Nephron (organoid): ENCODE measurements around the gene UBXN1.

Experiments used
- H3K27ac Mint-ChIP-seq, 3 experiments: 2 replicates each; pipeline ENCODE4 v1.8.0; 2020; ENCODE audit warnings: mixed read lengths in 3 of 3, mild to moderate bottlenecking in 2 of 3, moderate library complexity in 1 of 3
- H3K27me3 Mint-ChIP-seq: 2 replicates; pipeline ENCODE4 v1.8.0; 2021; ENCODE audit warnings: low read depth, mild to moderate bottlenecking, moderate library complexity, mixed read lengths
- H3K36me3 Mint-ChIP-seq: 2 replicates; pipeline ENCODE4 v1.8.0; 2020; ENCODE audit warnings: low read depth, mixed read lengths
- H3K4me1 Mint-ChIP-seq: 2 replicates; pipeline ENCODE4 v1.8.0; 2020; ENCODE audit warnings: mixed read lengths
- H3K4me3 Mint-ChIP-seq, 3 experiments: 2 replicates each; pipeline ENCODE4 v1.8.0; 2020; ENCODE audit warnings: mild to moderate bottlenecking in 3 of 3, mixed read lengths in 3 of 3, moderate library complexity in 2 of 3
- H3K9me3 Mint-ChIP-seq: 2 replicates; pipeline ENCODE4 v1.8.0; 2020; ENCODE audit warnings: mixed read lengths
- TF ChIP-seq, protein P1 (sequence below), 3 experiments: fragments of 200-600 bp; sonication (generic); IDR thresholded peaks; one replicate each; pipeline ENCODE4 v1.5.0; 2021; ENCODE audit warnings: antibody characterized with exemption in 3 of 3; ENCODE audit not compliant: unreplicated experiment in 3 of 3

UBXN1 gene

GRCh38 chr11:62726156-62726914 lies 47.5 kb upstream of the UBXN1 start:
- Mint-ChIP-seq H3K4me1 (peaks cover 44% of the 10 kb centered on the region), H3K27ac (peak overlapping the region; percentile 80 to 100 (median 89)), H3K9me3 (no peaks in the 10 kb centered on the region), H3K27me3 (no peaks in the 10 kb centered on the region), H3K36me3 (peaks cover 39% of the 10 kb centered on the region), H3K4me3 (peak overlapping the region; percentile 87 to 98 (median 91))
- TF ChIP-seq, protein P1, sequence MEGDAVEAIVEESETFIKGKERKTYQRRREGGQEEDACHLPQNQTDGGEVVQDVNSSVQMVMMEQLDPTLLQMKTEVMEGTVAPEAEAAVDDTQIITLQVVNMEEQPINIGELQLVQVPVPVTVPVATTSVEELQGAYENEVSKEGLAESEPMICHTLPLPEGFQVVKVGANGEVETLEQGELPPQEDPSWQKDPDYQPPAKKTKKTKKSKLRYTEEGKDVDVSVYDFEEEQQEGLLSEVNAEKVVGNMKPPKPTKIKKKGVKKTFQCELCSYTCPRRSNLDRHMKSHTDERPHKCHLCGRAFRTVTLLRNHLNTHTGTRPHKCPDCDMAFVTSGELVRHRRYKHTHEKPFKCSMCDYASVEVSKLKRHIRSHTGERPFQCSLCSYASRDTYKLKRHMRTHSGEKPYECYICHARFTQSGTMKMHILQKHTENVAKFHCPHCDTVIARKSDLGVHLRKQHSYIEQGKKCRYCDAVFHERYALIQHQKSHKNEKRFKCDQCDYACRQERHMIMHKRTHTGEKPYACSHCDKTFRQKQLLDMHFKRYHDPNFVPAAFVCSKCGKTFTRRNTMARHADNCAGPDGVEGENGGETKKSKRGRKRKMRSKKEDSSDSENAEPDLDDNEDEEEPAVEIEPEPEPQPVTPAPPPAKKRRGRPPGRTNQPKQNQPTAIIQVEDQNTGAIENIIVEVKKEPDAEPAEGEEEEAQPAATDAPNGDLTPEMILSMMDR (IDR thresholded peaks at IDR 0.05; ENCODE audit: unreplicated experiment in 3 of 3), result no peak

GRCh38 chr11:62725646-62726045 lies 46.8 kb upstream of the UBXN1 start:
- H3K27me3 Mint-ChIP-seq, result no peaks in the 10 kb centered on the region
- H3K4me3 Mint-ChIP-seq, result peak overlapping the region; percentile 87 to 98 (median 91)
- peaks cover 44% of the 10 kb centered on the region for H3K4me1 Mint-ChIP-seq
- no peaks in the 10 kb centered on the region for H3K9me3 Mint-ChIP-seq
- TF ChIP-seq, protein P1 (IDR thresholded peaks at IDR 0.05; ENCODE audit: unreplicated experiment in 3 of 3), result no peak
- H3K36me3 Mint-ChIP-seq, result peaks cover 45% of the 10 kb centered on the region
- peak overlapping the region; percentile 80 to 100 (median 89) for H3K27ac Mint-ChIP-seq

DNA sequence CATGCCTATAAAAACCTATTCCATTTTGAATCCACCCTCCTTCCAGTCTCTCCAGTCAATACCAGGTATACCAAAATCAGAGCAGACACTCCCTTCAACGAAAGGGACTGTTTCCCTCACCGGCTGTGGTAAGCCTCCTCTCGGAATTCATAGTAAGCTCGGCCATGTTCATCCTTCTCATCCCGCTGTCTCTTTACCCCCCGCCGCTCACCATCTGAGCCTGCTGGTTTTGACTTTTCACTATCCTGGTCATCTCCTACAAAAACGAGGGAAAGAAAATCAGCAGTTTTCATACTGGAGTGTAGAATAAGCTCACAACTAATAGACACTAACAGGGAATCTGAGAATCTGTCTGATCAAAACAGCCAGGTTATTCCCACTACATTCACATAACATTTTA lies 45.3 kb upstream of the UBXN1 start:
- no peaks in the 10 kb centered on the region for H3K27me3 Mint-ChIP-seq
- H3K4me3 Mint-ChIP-seq, result peak overlapping the region; percentile 87 to 98 (median 91)
- peaks cover 58% of the 10 kb centered on the region for H3K36me3 Mint-ChIP-seq
- H3K27ac Mint-ChIP-seq, result peak overlapping the region; percentile 15 to 100 (median 15)
- TF ChIP-seq, protein P1 (IDR thresholded peaks at IDR 0.05; ENCODE audit: unreplicated experiment in 3 of 3), result no peak
- H3K4me1 Mint-ChIP-seq, result peaks cover 39% of the 10 kb centered on the region
- no peaks in the 10 kb centered on the region for H3K9me3 Mint-ChIP-seq

DNA sequence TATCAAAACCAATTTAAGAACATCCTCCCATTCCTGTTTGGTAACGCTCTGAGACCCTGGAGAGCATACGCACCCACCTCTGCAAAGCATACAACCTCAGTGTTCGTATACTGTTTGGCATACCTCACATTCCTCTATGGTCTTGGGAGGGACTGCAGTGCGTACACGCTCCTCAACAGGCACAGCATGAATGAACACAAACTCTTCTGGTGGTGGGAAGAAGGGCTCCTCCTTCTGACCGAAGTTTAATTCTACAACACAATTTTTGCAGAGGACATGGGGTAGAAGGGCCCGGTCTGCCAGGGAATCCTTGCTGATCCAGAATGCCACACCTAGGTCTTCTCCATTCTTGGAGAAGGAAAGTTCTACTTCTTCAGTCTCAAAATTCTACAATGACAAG lies 43.1 kb upstream of the UBXN1 start:
- Mint-ChIP-seq H3K4me3 (peak overlapping the region; percentile 48 to 69 (median 67)), H3K27me3 (no peaks in the 10 kb centered on the region), H3K36me3 (peaks cover 76% of the 10 kb centered on the region), H3K9me3 (no peaks in the 10 kb centered on the region), H3K27ac (peak overlapping the region; percentile 7 to 59 (median 49)), H3K4me1 (peaks cover 30% of the 10 kb centered on the region)
- TF ChIP-seq, protein P1 (IDR thresholded peaks at IDR 0.05; ENCODE audit: unreplicated experiment in 3 of 3), result peak in 1 of 3 experiments; percentile 12

GRCh38 chr11:62719302-62719978 lies 40.6 kb upstream of the UBXN1 start:
- peaks cover 15% of the 10 kb centered on the region for H3K4me1 Mint-ChIP-seq
- H3K4me3 Mint-ChIP-seq, result no peak overlapping the region
- no peaks in the 10 kb centered on the region for H3K27me3 Mint-ChIP-seq
- no peaks in the 10 kb centered on the region for H3K9me3 Mint-ChIP-seq
- H3K27ac Mint-ChIP-seq, result no peak overlapping the region
- TF ChIP-seq, protein P1 (IDR thresholded peaks at IDR 0.05; ENCODE audit: unreplicated experiment in 3 of 3), result no peak
- peaks cover 92% of the 10 kb centered on the region for H3K36me3 Mint-ChIP-seq
